Measurements from ENCODE around the gene NCKAP5L. TPM values are rescaled to one million over a fixed set of nuclear protein-coding genes. Genes with fewer than 3 reads are reported as not detected.

NCKAP5L gene
- total and polyA plus RNA-seq, 2 of the 8 experiments (the other 6 are each of a cell fraction or from before 2014, with no cell fraction given): 9.4 to 27.9 TPM

GRCh38 chr12:49847161-49847560 is 18.9 kb upstream of the NCKAP5L start (continued):
- TF ChIP-seq NANOG (IDR thresholded peaks at IDR 0.05; ENCODE audit: insufficient read depth, low read depth, low read length, poor library complexity, severe bottlenecking) (no peak), SP4 (IDR thresholded peaks at IDR 0.05; ENCODE audit: low read length) (no peak), E2F6 (IDR thresholded peaks at IDR 0.05) (no peak), HDAC2 (IDR thresholded peaks at IDR 0.05; ENCODE audit: borderline replicate concordance in 1 of 2, low read depth in 2 of 2, low read length in 2 of 2) (no peak), CREB1 (IDR thresholded peaks at IDR 0.05) (no peak), PHF8 (conservative IDR thresholded peaks at IDR 0.05; ENCODE audit: low read depth, low read length) (no peak), CTCF (IDR thresholded peaks at IDR 0.05; ENCODE audit: control extremely low read depth in 1 of 3, insufficient read depth in 1 of 3, low read depth in 1 of 3, low read length in 3 of 3) (no peak), POU5F1 (IDR thresholded peaks at IDR 0.05; ENCODE audit: low read depth, low read length) (no peak)

Measured in H1 (cell line).